Mesenchymal stem cell (in vitro differentiated cells and primary cell): Measurements from ENCODE around the gene IKBKE.

Experiments
- DNase-seq: peaks from one replicate; pipeline ENCODE4 v3.0.0-alpha.2; 2013
- H2AFZ ChIP-seq: one replicate; pipeline ENCODE4 v1.6.1; 2013; ENCODE audit warnings: low read depth, mild to moderate bottlenecking, control low read depth, inconsistent platforms, low read length, moderate library complexity
- H2AK5ac ChIP-seq: 2 replicates; pipeline ENCODE4 v1.6.1; 2013; ENCODE audit warnings: low read length, moderate library complexity, mild to moderate bottlenecking, inconsistent platforms; ENCODE audit not compliant: severe bottlenecking
- H2BK120ac ChIP-seq: one replicate; pipeline ENCODE4 v1.6.1; 2013; ENCODE audit warnings: low read depth, mild to moderate bottlenecking, inconsistent platforms, low read length, moderate library complexity
- H2BK12ac ChIP-seq, 2 experiments: one replicate each; pipeline ENCODE4 v1.6.1; 2013; ENCODE audit warnings: inconsistent platforms in 2 of 2, low read length in 2 of 2, mild to moderate bottlenecking in 2 of 2, moderate library complexity in 2 of 2, control low read depth in 1 of 2
- H2BK15ac ChIP-seq: one replicate; pipeline ENCODE4 v1.6.1; 2013; ENCODE audit warnings: mild to moderate bottlenecking, low read depth, inconsistent platforms; ENCODE audit not compliant: poor library complexity, severe bottlenecking
- H2BK5ac ChIP-seq: 2 replicates; pipeline ENCODE4 v1.6.1; 2013; ENCODE audit warnings: low read depth, mild to moderate bottlenecking, low read length, control low read depth, inconsistent platforms; ENCODE audit not compliant: poor library complexity, severe bottlenecking
- H3K14ac ChIP-seq, 2 experiments: one replicate each; pipeline ENCODE4 v1.6.1; 2013; ENCODE audit warnings: inconsistent platforms in 2 of 2, low read length in 2 of 2, control low read depth in 1 of 2, mild to moderate bottlenecking in 1 of 2, moderate library complexity in 1 of 2
- H3K18ac ChIP-seq, 2 experiments: one replicate each; pipeline ENCODE4 v1.6.1; 2013; ENCODE audit warnings: inconsistent platforms in 2 of 2, low read length in 2 of 2, control low read depth in 1 of 2, low read depth in 1 of 2, mild to moderate bottlenecking in 1 of 2
- H3K23ac ChIP-seq, 2 experiments: one replicate each; pipeline ENCODE4 v1.6.1; 2013; ENCODE audit warnings: inconsistent platforms in 2 of 2, low read length in 2 of 2, mild to moderate bottlenecking in 2 of 2, moderate library complexity in 2 of 2, control low read depth in 1 of 2
- H3K27ac ChIP-seq: 2 replicates; pipeline ENCODE4 v1.5.1; 2013; ENCODE audit warnings: mild to moderate bottlenecking, moderate library complexity, low read length, control low read depth, inconsistent platforms; ENCODE audit not compliant: poor library complexity, severe bottlenecking
- H3K27me3 ChIP-seq, 2 experiments: 2 replicates each; pipeline versions ENCODE4 v1.6.1 to v1.7.0; 2013; ENCODE audit warnings: low read length in 2 of 2, mild to moderate bottlenecking in 2 of 2, moderate library complexity in 2 of 2, control low read depth in 1 of 2, inconsistent platforms in 1 of 2; ENCODE audit not compliant: control insufficient read depth in 1 of 2, insufficient read depth in 1 of 2
- H3K36me3 ChIP-seq, 2 experiments: 2 replicates each; pipeline versions ENCODE4 v1.6.1 to v1.7.0; 2013; ENCODE audit warnings: low read length in 2 of 2, control low read depth in 1 of 2, inconsistent platforms in 1 of 2, low read depth in 1 of 2, mild to moderate bottlenecking in 1 of 2; ENCODE audit not compliant: insufficient read depth in 2 of 2, control insufficient read depth in 1 of 2
- H3K4ac ChIP-seq, 2 experiments: one replicate each; pipeline ENCODE4 v1.6.1; 2013; ENCODE audit warnings: inconsistent platforms in 2 of 2, low read length in 2 of 2, mild to moderate bottlenecking in 2 of 2, moderate library complexity in 2 of 2, control low read depth in 1 of 2, low read depth in 1 of 2
- H3K4me1 ChIP-seq: 2 replicates; pipeline ENCODE4 v1.6.1; 2013; ENCODE audit warnings: low read depth, low read length, control low read depth; ENCODE audit not compliant: control insufficient read depth, insufficient read depth
- H3K4me2 ChIP-seq: 2 replicates; pipeline ENCODE4 v1.6.1; 2013; ENCODE audit warnings: low read length, mild to moderate bottlenecking, inconsistent platforms; ENCODE audit not compliant: poor library complexity, severe bottlenecking
- H3K4me3 ChIP-seq, 2 experiments: 2 replicates each; pipeline versions ENCODE4 v1.5.1 to v1.7.0; 2013; ENCODE audit warnings: low read length in 2 of 2, mild to moderate bottlenecking in 2 of 2, control low read depth in 1 of 2, low read depth in 1 of 2; ENCODE audit not compliant: insufficient read depth in 1 of 2
- H3K79me1 ChIP-seq: replicated peaks from 2 replicates; pipeline ENCODE4 v1.6.1; 2013; ENCODE audit warnings: mild to moderate bottlenecking, control low read depth, low read length, inconsistent platforms; ENCODE audit not compliant: poor library complexity, severe bottlenecking
- H3K9ac ChIP-seq: 2 replicates; pipeline ENCODE4 v1.7.0; 2013; ENCODE audit warnings: mild to moderate bottlenecking, low read length, moderate library complexity
- H3K9me3 ChIP-seq: 2 replicates; pipeline ENCODE4 v1.7.0; 2013; ENCODE audit warnings: mild to moderate bottlenecking, low read length; ENCODE audit not compliant: control insufficient read depth
- H4K8ac ChIP-seq: one replicate; pipeline ENCODE4 v1.6.1; 2013; ENCODE audit warnings: inconsistent platforms, mild to moderate bottlenecking, low read length, moderate library complexity
- H4K91ac ChIP-seq: one replicate; pipeline ENCODE4 v1.6.1; 2013; ENCODE audit warnings: mild to moderate bottlenecking, low read length, inconsistent platforms
- WGBS: methylation state at CpG from one replicate; pipeline ENCODE4 v1.1.7; 2013; ENCODE audit warnings: mixed read lengths; 5-methylcytosine and 5-hydroxymethylcytosine counted together

IKBKE gene

DNA sequence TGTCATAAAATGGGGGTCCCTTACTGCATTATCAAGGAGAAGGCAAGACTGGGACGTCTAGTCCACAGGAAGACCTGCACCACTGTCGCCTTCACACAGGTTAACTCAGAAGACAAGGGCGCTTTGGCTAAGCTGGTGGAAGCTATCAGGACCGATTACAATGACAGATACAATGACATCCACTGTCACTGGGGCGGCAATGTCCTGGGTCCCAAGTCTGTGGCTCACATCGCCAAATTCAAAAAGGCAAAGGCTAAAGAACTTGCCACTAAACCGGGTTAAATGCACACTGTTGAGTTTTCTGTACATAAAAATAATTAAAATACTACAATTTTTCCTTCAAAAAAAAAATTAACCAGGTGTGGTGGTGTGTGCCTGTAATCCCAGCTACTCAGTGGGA, 59.1 kb downstream of the IKBKE start:
- Histone ChIP-seq H2BK12ac (no peak overlapping the region), H3K14ac (no peak overlapping the region), H3K27me3 (peaks cover 0 to 39% of the 10 kb centered on the region in 2 experiments), H3K4me3 (no peak overlapping the region), H3K9ac (no peak overlapping the region), H3K4me2 (no peak overlapping the region), H2AK5ac (no peak overlapping the region), H3K18ac (no peak overlapping the region), H4K91ac (no peak overlapping the region), H3K27ac (no peak overlapping the region), H2BK120ac (no peak overlapping the region), H2BK5ac (no peak overlapping the region), H3K4ac (no peak overlapping the region), H4K8ac (no peak overlapping the region), H2AFZ (no peak overlapping the region), H3K23ac (no peak overlapping the region), H3K9me3 (no peaks in the 10 kb centered on the region), H3K36me3 (no peaks in the 10 kb centered on the region), H3K4me1 (no peaks in the 10 kb centered on the region), H3K79me1 (no peaks in the 10 kb centered on the region), H2BK15ac (no peak overlapping the region)
- WGBS: 88% methylated on average over 5 of the region's 7 CpGs
- no peak for DNase-seq

GRCh38 chr1:206532368-206532767, 62.1 kb downstream of the IKBKE start:
- H2AK5ac ChIP-seq: no peak overlapping the region
- no peak overlapping the region for H3K4me3 ChIP-seq
- H3K9ac ChIP-seq: no peak overlapping the region
- no peaks in the 10 kb centered on the region for H3K4me1 ChIP-seq
- H3K4me2 ChIP-seq: no peak overlapping the region
- H3K14ac ChIP-seq: no peak overlapping the region
- peaks cover 0 to 55% of the 10 kb centered on the region in 2 experiments for H3K27me3 ChIP-seq
- H3K9me3 ChIP-seq: no peaks in the 10 kb centered on the region
- no peak overlapping the region for H3K18ac ChIP-seq
- no peak overlapping the region for H2BK15ac ChIP-seq
- no peak overlapping the region for H3K23ac ChIP-seq
- no peak overlapping the region for H2AFZ ChIP-seq
- H3K4ac ChIP-seq: no peak overlapping the region
- no peak overlapping the region for H3K27ac ChIP-seq
- DNase-seq: no peak
- H3K36me3 ChIP-seq: no peaks in the 10 kb centered on the region
- no peak overlapping the region for H2BK120ac ChIP-seq
- H4K91ac ChIP-seq: no peak overlapping the region
- no peak overlapping the region for H4K8ac ChIP-seq
- H3K79me1 ChIP-seq: no peaks in the 10 kb centered on the region
- 94% methylated on average over 5 of the region's 7 CpGs for WGBS
- H2BK12ac ChIP-seq: no peak overlapping the region
- no peak overlapping the region for H2BK5ac ChIP-seq

DNA sequence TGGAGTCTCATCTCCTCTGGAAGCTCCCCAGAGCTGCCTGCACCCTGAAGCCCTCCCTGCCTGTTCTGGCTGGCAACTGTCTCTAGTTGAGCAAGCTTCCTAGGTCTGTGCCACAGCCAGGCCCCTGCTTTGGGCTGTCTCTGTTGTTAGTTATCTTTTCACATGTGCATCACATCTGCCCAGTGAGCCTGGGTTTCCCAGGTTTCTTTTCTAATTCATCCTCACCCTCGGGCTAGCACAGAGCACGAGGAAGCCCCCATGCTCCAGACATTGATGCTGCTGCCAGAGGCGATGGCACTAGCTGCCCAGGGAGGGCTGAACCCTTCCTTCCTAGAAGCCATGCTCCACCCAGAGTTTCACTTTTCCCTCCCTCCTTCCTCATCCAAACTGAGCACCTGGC, 64.3 kb downstream of the IKBKE start:
- Histone ChIP-seq H2BK5ac (no peak overlapping the region), H3K9me3 (no peaks in the 10 kb centered on the region), H3K18ac (no peak overlapping the region), H3K9ac (no peak overlapping the region), H3K4me3 (no peak overlapping the region), H3K4me2 (no peak overlapping the region), H3K27me3 (peaks cover 0 to 56% of the 10 kb centered on the region in 2 experiments), H2AFZ (no peak overlapping the region), H3K36me3 (peaks cover 0 to 5% of the 10 kb centered on the region in 2 experiments), H3K27ac (no peak overlapping the region), H4K8ac (no peak overlapping the region), H2AK5ac (no peak overlapping the region), H4K91ac (no peak overlapping the region), H3K14ac (no peak overlapping the region), H3K23ac (no peak overlapping the region), H3K79me1 (no peaks in the 10 kb centered on the region), H2BK15ac (no peak overlapping the region), H2BK12ac (no peak overlapping the region), H3K4ac (no peak overlapping the region), H3K4me1 (no peaks in the 10 kb centered on the region), H2BK120ac (no peak overlapping the region)
- no peak for DNase-seq
- WGBS: 78% methylated on average over 3 of the region's 3 CpGs

GRCh38 chr1:206535853-206536188, 65.5 kb downstream of the IKBKE start:
- Histone ChIP-seq H3K9ac (no peak overlapping the region), H2BK15ac (no peak overlapping the region), H3K4me3 (no peak overlapping the region), H2AK5ac (no peak overlapping the region), H2AFZ (no peak overlapping the region), H3K27ac (no peak overlapping the region), H3K18ac (no peak overlapping the region), H3K14ac (no peak overlapping the region), H4K8ac (no peak overlapping the region), H3K4me2 (no peak overlapping the region), H3K4ac (no peak overlapping the region), H4K91ac (no peak overlapping the region), H2BK12ac (no peak overlapping the region), H3K23ac (no peak overlapping the region), H3K79me1 (no peaks in the 10 kb centered on the region), H2BK120ac (no peak overlapping the region), H3K27me3 (peaks cover 0 to 52% of the 10 kb centered on the region in 2 experiments), H3K36me3 (peaks cover 0 to 5% of the 10 kb centered on the region in 2 experiments), H2BK5ac (no peak overlapping the region), H3K9me3 (no peaks in the 10 kb centered on the region), H3K4me1 (no peaks in the 10 kb centered on the region)
- DNase-seq: no peak
- 89% methylated on average over 5 of the region's 6 CpGs for WGBS
